ENCODE measurements around the gene MAD1L1. TPM values are rescaled to one million over a fixed set of nuclear protein-coding genes. Genes with fewer than 3 reads are reported as not detected.

The MAD1L1 gene
- total and polyA plus RNA-seq, 2 of the 8 experiments (the other 6 are each of a cell fraction or from before 2014, with no cell fraction given) = 40.4 to 44.6 TPM

DNA sequence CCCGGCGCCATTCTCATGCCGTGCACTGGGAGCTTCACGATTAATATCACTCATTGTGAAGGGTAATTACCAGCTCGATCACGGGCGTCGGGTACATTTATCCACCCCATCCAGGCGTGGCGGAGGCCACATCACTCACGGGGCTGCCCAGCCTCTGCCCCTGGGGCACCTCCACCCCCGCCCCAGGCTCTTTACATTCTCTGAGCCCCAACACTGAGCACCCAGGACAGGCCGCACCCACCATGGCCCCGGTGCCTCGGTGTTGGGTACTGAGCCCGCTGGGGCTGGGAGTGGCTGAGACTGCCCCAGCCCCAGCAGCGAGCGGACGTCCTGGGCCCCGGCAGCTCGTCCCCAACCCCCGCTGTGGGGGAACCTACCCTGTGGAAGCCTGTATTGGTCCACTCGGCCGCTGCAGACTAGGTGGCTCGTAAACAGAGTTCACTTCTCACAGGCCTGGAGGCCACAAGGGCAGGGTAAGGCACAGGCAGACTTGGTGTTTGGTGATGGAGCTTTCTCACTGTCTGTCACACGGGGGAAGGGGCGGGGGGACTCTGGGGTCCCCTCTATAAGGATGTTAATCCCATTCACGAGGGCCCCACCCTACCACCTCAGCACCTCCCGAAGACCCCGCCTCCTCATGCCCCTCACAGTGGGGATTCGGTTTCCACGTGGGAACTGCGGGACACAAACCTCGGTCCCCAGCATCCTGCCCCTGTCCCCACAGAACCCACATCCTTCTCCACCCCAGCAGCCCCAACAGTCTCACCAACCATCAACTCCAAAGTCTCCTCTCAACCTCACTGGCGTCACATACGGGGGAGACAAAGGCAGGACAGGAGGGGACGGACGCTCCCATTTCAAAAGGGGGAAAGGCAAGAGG, 378.5 kb downstream of the MAD1L1 start:
- Histone ChIP-seq H3K4me2 (ENCODE audit: insufficient read depth in 1 of 2, low read depth in 2 of 2, low read length in 2 of 2) (no peak overlapping the region), H3K27ac (ENCODE audit: low read depth, low read length) (no peak overlapping the region), H2AFZ (ENCODE audit: low read length) (no peak overlapping the region), H3K36me3 (ENCODE audit: control insufficient read depth in 2 of 4, insufficient read depth in 4 of 4, low read length in 3 of 4) (no peaks in the 10 kb centered on the region), H4K91ac (replicated peaks; ENCODE audit: insufficient read length, low read length) (no peak overlapping the region), H2BK15ac (ENCODE audit: low read length) (no peak overlapping the region), H2AK5ac (ENCODE audit: low read depth, low read length) (no peak overlapping the region), H3K56ac (replicated peaks; ENCODE audit: insufficient read length, low read depth, low read length) (no peak overlapping the region), H2BK5ac (ENCODE audit: low read depth, low read length) (no peak overlapping the region), H2BK20ac (ENCODE audit: low read length) (no peak overlapping the region), H3K14ac (ENCODE audit: insufficient read length) (no peak overlapping the region), H3K79me1 (ENCODE audit: low read depth, low read length) (no peaks in the 10 kb centered on the region), H3K4ac (replicated peaks; ENCODE audit: insufficient read length, low read depth, low read length) (no peak overlapping the region), H3K4me1 (replicated peaks in 1 of 4; ENCODE audit: control insufficient read depth in 3 of 4, insufficient read depth in 4 of 4, low read length in 3 of 4) (no peaks in the 10 kb centered on the region; a peak in 1 of 7 replicates), H4K5ac (ENCODE audit: insufficient read length, low read depth, low read length) (no peak overlapping the region), H3K79me2 (ENCODE audit: control insufficient read depth in 1 of 2, insufficient read depth in 2 of 2, low read length in 2 of 2) (no peaks in the 10 kb centered on the region), H3K23me2 (ENCODE audit: low read depth, low read length) (no peaks in the 10 kb centered on the region), H4K20me1 (replicated peaks in 1 of 2; ENCODE audit: control insufficient read depth in 1 of 2, insufficient read depth in 2 of 2, low read length in 2 of 2) (no peaks in the 10 kb centered on the region), H2BK12ac (ENCODE audit: low read depth, low read length) (no peak overlapping the region), H3K4me3 (ENCODE audit: extremely low read depth in 1 of 4, insufficient read depth in 2 of 4, low read depth in 3 of 4, low read length in 4 of 4) (no peak overlapping the region), H2BK120ac (replicated peaks; ENCODE audit: low read depth, low read length) (no peak overlapping the region), H3K27me3 (replicated peaks in 1 of 4; ENCODE audit: control insufficient read depth in 3 of 4, extremely low read depth in 1 of 4, insufficient read depth in 3 of 4, low read length in 3 of 4) (no peaks in the 10 kb centered on the region), H3K23ac (ENCODE audit: insufficient read length) (no peak overlapping the region), H4K8ac (ENCODE audit: extremely low read depth, insufficient read depth, low read length) (no peak overlapping the region; the same call in 1 of the 2 replicates), H3K9ac (replicated peaks in 1 of 4; ENCODE audit: extremely low read depth in 1 of 4, low read depth in 3 of 4, low read length in 3 of 4) (no peak overlapping the region), H3K9me3 (ENCODE audit: insufficient read depth in 2 of 2, low read depth in 1 of 2, low read length in 1 of 2) (no peaks in the 10 kb centered on the region), H3K18ac (ENCODE audit: extremely low read depth, low read length) (no peak overlapping the region; the same call in 1 of the 2 replicates)
- DNase-seq (ENCODE audit: low read depth in 1 of 2, low spot score in 2 of 2) (peak in 1 of 2 experiments; percentile 42), FAIRE-seq (no peak)
- 85% methylated on average over 22 of the region's 38 CpGs; no CpG with 5 or more reads in 1 of the 2 experiments for WGBS, 2 experiments (ENCODE audit: extremely low coverage in 1 of 2, insufficient coverage in 1 of 2, insufficient read length in 1 of 2, insufficient replicate concordance in 2 of 2, low coverage in 1 of 2, low lambda C conversion rate in 2 of 2, missing lambda C conversion rate in 1 of 2)
- CTCF ChIA-PET (ENCODE audit: partially characterized antibody) = interaction anchor here (1.0 to 1.7 kb wide), 6 partner anchors 9 to 294 kb away, joined by 3 to 6 read pairs (median 4); no protein-coding TSS in a partner anchor
- POLR2A ChIA-PET (ENCODE audit: partially characterized antibody) = interaction anchor here (0.9 to 1.1 kb wide), 2 partner anchors 27 to 321 kb away, joined by 3 to 4 read pairs; no protein-coding TSS in a partner anchor
- TF ChIP-seq JUN (IDR thresholded peaks at IDR 0.05; ENCODE audit: low read depth, low read length) = no peak
- no peak for TF ChIP-seq PHF8 (conservative IDR thresholded peaks at IDR 0.05; ENCODE audit: low read depth, low read length)
- TF ChIP-seq, protein P1, sequence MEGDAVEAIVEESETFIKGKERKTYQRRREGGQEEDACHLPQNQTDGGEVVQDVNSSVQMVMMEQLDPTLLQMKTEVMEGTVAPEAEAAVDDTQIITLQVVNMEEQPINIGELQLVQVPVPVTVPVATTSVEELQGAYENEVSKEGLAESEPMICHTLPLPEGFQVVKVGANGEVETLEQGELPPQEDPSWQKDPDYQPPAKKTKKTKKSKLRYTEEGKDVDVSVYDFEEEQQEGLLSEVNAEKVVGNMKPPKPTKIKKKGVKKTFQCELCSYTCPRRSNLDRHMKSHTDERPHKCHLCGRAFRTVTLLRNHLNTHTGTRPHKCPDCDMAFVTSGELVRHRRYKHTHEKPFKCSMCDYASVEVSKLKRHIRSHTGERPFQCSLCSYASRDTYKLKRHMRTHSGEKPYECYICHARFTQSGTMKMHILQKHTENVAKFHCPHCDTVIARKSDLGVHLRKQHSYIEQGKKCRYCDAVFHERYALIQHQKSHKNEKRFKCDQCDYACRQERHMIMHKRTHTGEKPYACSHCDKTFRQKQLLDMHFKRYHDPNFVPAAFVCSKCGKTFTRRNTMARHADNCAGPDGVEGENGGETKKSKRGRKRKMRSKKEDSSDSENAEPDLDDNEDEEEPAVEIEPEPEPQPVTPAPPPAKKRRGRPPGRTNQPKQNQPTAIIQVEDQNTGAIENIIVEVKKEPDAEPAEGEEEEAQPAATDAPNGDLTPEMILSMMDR (IDR thresholded peaks at IDR 0.05; ENCODE audit: control extremely low read depth in 1 of 3, insufficient read depth in 1 of 3, low read depth in 1 of 3, low read length in 3 of 3) = no peak
- TF ChIP-seq GABPA (IDR thresholded peaks at IDR 0.05; ENCODE audit: borderline replicate concordance, insufficient read depth, low read length) = no peak
- TF ChIP-seq TAF1 (IDR thresholded peaks at IDR 0.05; ENCODE audit: low read depth, low read length) = no peak
- TF ChIP-seq ASH2L (IDR thresholded peaks at IDR 0.05; ENCODE audit: low read length) = no peak
- no peak for TF ChIP-seq HDAC2 (IDR thresholded peaks at IDR 0.05; ENCODE audit: borderline replicate concordance in 1 of 2, low read depth in 2 of 2, low read length in 2 of 2)
- TF ChIP-seq RNF2 (IDR thresholded peaks at IDR 0.05; ENCODE audit: borderline replicate concordance, low read depth, low read length, missing control alignments, poor library complexity, severe bottlenecking) = no peak
